Neural crest cell (in vitro differentiated cells): ENCODE data around the gene WDR27. TPM values are rescaled to one million over a fixed set of nuclear protein-coding genes. Genes with fewer than 3 reads are reported as not detected.
A peak's percentile ranks its signal among the peaks of the same experiment; 100 is the strongest.

Experiments
- DNase-seq: peaks from one replicate; pipeline ENCODE4 v3.0.0; 2021; ENCODE audit warnings: low read depth, mixed read lengths, low spot score
- H3K27ac Mint-ChIP-seq: one replicate; pipeline ENCODE4 v1.8.0; 2021; ENCODE audit warnings: mild to moderate bottlenecking, mixed read lengths; ENCODE audit not compliant: unreplicated experiment
- H3K27me3 Mint-ChIP-seq: 2 replicates; pipeline ENCODE4 v1.8.0; 2021; ENCODE audit warnings: low read depth, mild to moderate bottlenecking, mixed read lengths
- H3K36me3 Mint-ChIP-seq: 2 replicates; pipeline ENCODE4 v1.8.0; 2021; ENCODE audit warnings: low read depth, mild to moderate bottlenecking, mixed read lengths
- H3K4me1 Mint-ChIP-seq: 2 replicates; pipeline ENCODE4 v1.8.0; 2021; ENCODE audit warnings: mixed read lengths
- H3K4me3 Mint-ChIP-seq: one replicate; pipeline ENCODE4 v1.8.0; 2021; ENCODE audit warnings: mild to moderate bottlenecking, mixed read lengths
- H3K9me3 Mint-ChIP-seq: 2 replicates; pipeline ENCODE4 v1.8.0; 2021; ENCODE audit warnings: mixed read lengths
- CTCF ChIP-seq: fragments of 200-600 bp; sonication (generic); conservative IDR thresholded peaks from 2 replicates; pipeline ENCODE4 v1.5.0; 2021; ENCODE audit warnings: antibody characterized with exemption, mild to moderate bottlenecking
- total RNA-seq: library from RNA; stranded (reverse); gene quantifications from 2 replicates; pipeline ENCODE4 v1.2.1, GENCODE V29; 2021

The WDR27 gene
- total RNA-seq, 1 donor from 2014 or later, result 103 TPM

GRCh38 chr6:169719117-169719516 lies 17.3 kb upstream of the WDR27 start:
- TF ChIP-seq CTCF, result no peak
- Mint-ChIP-seq H3K9me3 (no peaks in the 10 kb centered on the region), H3K36me3 (no peaks in the 10 kb centered on the region), H3K27me3 (no peaks in the 10 kb centered on the region), H3K4me1 (peaks cover 41% of the 10 kb centered on the region), H3K27ac (no peak overlapping the region), H3K4me3 (peak overlapping the region; percentile 9)
- DNase-seq, result no peak

GRCh38 chr6:169714595-169714994 lies 12.8 kb upstream of the WDR27 start:
- Mint-ChIP-seq H3K36me3 (no peaks in the 10 kb centered on the region), H3K4me1 (peaks cover 8% of the 10 kb centered on the region), H3K9me3 (no peaks in the 10 kb centered on the region), H3K4me3 (no peak overlapping the region), H3K27ac (no peak overlapping the region), H3K27me3 (no peaks in the 10 kb centered on the region)
- DNase-seq, result no peak
- no peak for TF ChIP-seq CTCF

GRCh38 chr6:169714178-169714577 lies 12.3 kb upstream of the WDR27 start:
- Mint-ChIP-seq H3K9me3 (no peaks in the 10 kb centered on the region), H3K36me3 (no peaks in the 10 kb centered on the region), H3K27me3 (no peaks in the 10 kb centered on the region), H3K4me3 (no peak overlapping the region), H3K4me1 (peaks cover 3% of the 10 kb centered on the region), H3K27ac (no peak overlapping the region)
- no peak for DNase-seq
- TF ChIP-seq CTCF, result no peak

GRCh38 chr6:169710009-169710408 lies 8.2 kb upstream of the WDR27 start:
- Mint-ChIP-seq H3K36me3 (no peaks in the 10 kb centered on the region), H3K9me3 (no peaks in the 10 kb centered on the region), H3K4me1 (peaks cover 2% of the 10 kb centered on the region), H3K4me3 (no peak overlapping the region), H3K27ac (no peak overlapping the region), H3K27me3 (no peaks in the 10 kb centered on the region)
- no peak for DNase-seq
- no peak for TF ChIP-seq CTCF

GRCh38 chr6:169709293-169709692 lies 7.5 kb upstream of the WDR27 start:
- H3K36me3 Mint-ChIP-seq, result no peaks in the 10 kb centered on the region
- H3K4me1 Mint-ChIP-seq, result peaks cover 7% of the 10 kb centered on the region
- no peaks in the 10 kb centered on the region for H3K9me3 Mint-ChIP-seq
- no peak for TF ChIP-seq CTCF
- DNase-seq, result no peak
- no peaks in the 10 kb centered on the region for H3K27me3 Mint-ChIP-seq
- no peak overlapping the region for H3K27ac Mint-ChIP-seq
- no peak overlapping the region for H3K4me3 Mint-ChIP-seq

GRCh38 chr6:169707772-169708171 lies 5.9 kb upstream of the WDR27 start:
- no peak for DNase-seq
- peaks cover 21% of the 10 kb centered on the region for H3K4me1 Mint-ChIP-seq
- H3K27ac Mint-ChIP-seq, result no peak overlapping the region
- no peaks in the 10 kb centered on the region for H3K27me3 Mint-ChIP-seq
- peaks cover 2% of the 10 kb centered on the region for H3K36me3 Mint-ChIP-seq
- no peaks in the 10 kb centered on the region for H3K9me3 Mint-ChIP-seq
- H3K4me3 Mint-ChIP-seq, result no peak overlapping the region
- TF ChIP-seq CTCF, result no peak
